Left ventricle myocardium inferior (tissue), 1 donor: ENCODE measurements around the gene TGFBI. TPM values are rescaled to one million over a fixed set of nuclear protein-coding genes. Genes with fewer than 3 reads are reported as not detected.
A peak's percentile ranks its signal among the peaks of the same experiment; 100 is the strongest.

Source experiments
- DNase-seq: peaks from one replicate; pipeline ENCODE4 v3.0.0-alpha.2; 2020
- H3K27ac ChIP-seq: fragments of 200-600 bp; replicated peaks from 2 replicates; pipeline ENCODE4 v1.8.0; 2021
- H3K27me3 ChIP-seq: fragments of 200-600 bp; 2 replicates; pipeline ENCODE4 v1.8.0; 2021; ENCODE audit warnings: low read depth
- H3K36me3 ChIP-seq: fragments of 200-600 bp; 2 replicates; pipeline ENCODE4 v1.8.0; 2021
- H3K4me1 ChIP-seq: fragments of 200-600 bp; 2 replicates; pipeline ENCODE4 v1.8.0; 2021
- H3K4me3 ChIP-seq: fragments of 200-600 bp; 2 replicates; pipeline ENCODE4 v1.8.0; 2021; ENCODE audit warnings: mild to moderate bottlenecking, moderate library complexity
- H3K9me3 ChIP-seq: fragments of 200-600 bp; replicated peaks from 2 replicates; pipeline ENCODE4 v1.8.0; 2021
- CTCF ChIP-seq: fragments of 200-600 bp; IDR thresholded peaks from 2 replicates; pipeline ENCODE4 v1.8.0; 2021; ENCODE audit warnings: antibody characterized with exemption, mild to moderate bottlenecking, borderline replicate concordance
- intact Hi-C: fragments of 100-400 bp; cut with micrococcal nuclease; formaldehyde crosslinking; loops from one replicate; pipeline ENCODE4 v1.11.0; 2022
- total RNA-seq: library from RNA; stranded (reverse); fragmentation: NEBNext Ultra II Directional; extraction: Animal tissue kit (Norgen Biotek cat#: 25700); gene quantifications from one replicate; pipeline ENCODE4 v1.2.1, GENCODE V29; 2021
- donor health status: DM: no; HTN: yes; CAD: no; lungs with severe emphysema.

TGFBI gene
- total RNA-seq, 1 donor from 2014 or later = 43.4 TPM

DNA sequence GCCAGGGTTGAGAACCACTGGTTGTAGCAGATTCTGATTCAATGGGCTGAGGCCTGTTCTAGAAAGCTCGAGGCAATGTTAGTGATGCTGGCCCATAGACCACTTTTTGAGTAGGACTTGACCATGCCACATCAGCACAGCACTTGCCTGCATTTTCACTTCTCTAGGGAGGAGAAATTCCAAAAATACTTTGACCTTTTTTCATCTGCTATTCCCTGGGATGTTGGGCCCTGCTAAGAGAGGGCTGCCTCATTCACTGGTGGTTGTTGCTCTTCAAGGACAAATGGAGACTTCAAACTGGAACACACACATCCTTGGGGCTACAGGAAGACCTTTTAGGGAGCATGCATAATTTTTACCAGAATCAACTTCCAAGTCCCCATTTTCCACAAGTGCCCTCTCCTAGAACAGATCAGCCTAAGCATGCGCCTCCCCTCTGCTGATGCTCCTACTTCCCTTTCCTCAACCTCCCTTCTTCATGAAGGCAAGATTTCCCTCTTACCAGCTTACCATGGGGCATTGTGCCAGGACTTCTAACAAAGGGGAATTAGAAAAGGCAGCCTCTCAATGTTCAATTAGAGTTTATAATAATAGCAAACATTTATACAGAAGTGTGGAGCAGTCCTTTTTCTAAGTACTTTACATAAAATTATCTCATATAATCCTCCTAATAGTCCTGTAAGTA lies 12.7 kb upstream of the TGFBI start:
- Histone ChIP-seq H3K27me3 (no peaks in the 10 kb centered on the region), H3K27ac (no peak overlapping the region), H3K9me3 (no peaks in the 10 kb centered on the region), H3K4me1 (peaks cover 53% of the 10 kb centered on the region), H3K4me3 (no peak overlapping the region), H3K36me3 (no peaks in the 10 kb centered on the region)
- no peak for TF ChIP-seq CTCF
- intact Hi-C loops = no loop called here
- no peak for DNase-seq

- no peaks in the 10 kb centered on the region for H3K27me3 ChIP-seq
- no peaks in the 10 kb centered on the region for H3K36me3 ChIP-seq
- H3K4me1 ChIP-seq = peaks cover 49% of the 10 kb centered on the region
- TF ChIP-seq CTCF = no peak
- no peak overlapping the region for H3K4me3 ChIP-seq
- intact Hi-C loops = no loop called here
- no peak overlapping the region for H3K27ac ChIP-seq
- DNase-seq = no peak
- H3K9me3 ChIP-seq = no peaks in the 10 kb centered on the region
Measured at GRCh38 chr5:136016945-136017530, 11.8 kb upstream of the TGFBI start.

DNA sequence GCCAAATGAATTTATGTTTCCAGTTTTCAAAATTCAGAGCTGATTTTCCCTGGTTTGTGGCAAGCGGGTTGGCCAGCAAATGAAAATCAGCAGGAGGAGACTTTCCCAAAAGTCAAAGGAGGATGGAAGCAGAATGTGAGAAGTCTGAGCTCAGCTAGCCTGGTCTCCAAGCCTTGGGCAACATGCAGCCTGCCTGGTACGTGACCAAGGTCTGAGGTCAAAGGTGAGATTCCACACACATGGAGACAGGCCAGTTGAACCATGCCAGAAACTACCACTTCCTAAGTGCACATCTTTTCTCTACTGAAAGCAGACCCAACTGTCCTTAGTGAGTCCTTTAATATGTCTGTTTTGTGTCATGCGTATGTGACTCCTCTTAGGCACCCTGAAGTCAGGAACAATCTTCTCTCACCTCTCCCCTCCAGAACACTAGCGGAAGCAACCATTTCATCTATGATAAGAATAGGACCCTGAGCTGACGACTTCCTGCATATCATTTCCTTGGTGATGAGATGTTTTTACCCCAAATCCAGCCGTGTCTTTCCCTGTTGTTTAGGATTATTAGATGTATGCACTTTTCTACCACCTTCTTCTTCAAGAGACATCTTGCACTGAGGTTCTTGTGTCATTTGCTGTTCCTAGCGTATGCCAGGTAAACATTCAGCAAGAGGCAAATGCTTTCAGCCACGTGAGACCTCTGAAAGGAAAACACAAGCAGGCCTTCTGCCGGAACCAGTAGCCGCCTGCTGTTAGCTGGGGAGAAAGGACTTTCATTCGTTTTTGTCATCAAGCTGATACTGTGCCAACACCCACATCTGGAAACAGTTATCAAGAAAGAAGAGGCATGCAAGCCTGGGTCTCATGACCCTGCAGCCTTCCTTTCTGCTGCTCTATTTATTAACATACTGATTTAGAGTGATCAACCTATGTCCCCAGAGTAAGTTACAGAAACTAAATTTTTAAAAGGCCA lies 9.7 kb upstream of the TGFBI start:
- Histone ChIP-seq H3K27ac (peak overlapping the region; percentile 74), H3K36me3 (no peaks in the 10 kb centered on the region), H3K4me3 (no peak overlapping the region), H3K4me1 (peaks cover 51% of the 10 kb centered on the region), H3K27me3 (no peaks in the 10 kb centered on the region), H3K9me3 (no peaks in the 10 kb centered on the region)
- no peak for DNase-seq
- TF ChIP-seq CTCF = peak; percentile 52
- intact Hi-C loops = no loop called here

GRCh38 chr5:136020001-136020382 lies 8.8 kb upstream of the TGFBI start:
- peak overlapping the region; percentile 74 for H3K27ac ChIP-seq
- intact Hi-C loops = no loop called here
- no peaks in the 10 kb centered on the region for H3K9me3 ChIP-seq
- TF ChIP-seq CTCF = no peak
- no peak for DNase-seq
- H3K4me3 ChIP-seq = no peak overlapping the region
- H3K36me3 ChIP-seq = no peaks in the 10 kb centered on the region
- H3K4me1 ChIP-seq = peaks cover 53% of the 10 kb centered on the region
- no peaks in the 10 kb centered on the region for H3K27me3 ChIP-seq

- TF ChIP-seq CTCF = no peak
- no peak for DNase-seq
- H3K4me1 ChIP-seq = peaks cover 58% of the 10 kb centered on the region
- intact Hi-C loops = no loop called here
- H3K36me3 ChIP-seq = no peaks in the 10 kb centered on the region
- peak overlapping the region; percentile 74 for H3K27ac ChIP-seq
- H3K27me3 ChIP-seq = no peaks in the 10 kb centered on the region
- H3K4me3 ChIP-seq = no peak overlapping the region
- no peaks in the 10 kb centered on the region for H3K9me3 ChIP-seq
Measured at GRCh38 chr5:136020383-136021015, 8.3 kb upstream of the TGFBI start.
